Parathyroid adenoma (tissue), 2 donors: Measurements from ENCODE around the gene OR8I2.
"Not testable (repeated sequence)": the region's sequence is repeated elsewhere in the genome, so short reads cannot be mapped to it uniquely, and the experiment has no call there.

ENCODE experiments used
- H2AFZ ChIP-seq: fragments of 300-600 bp; sonication (generic); one replicate; pipeline ENCODE4 v1.7.0; 2017; ENCODE audit warnings: antibody characterized with exemption, mild to moderate bottlenecking
- H3K27ac ChIP-seq: fragments of 300-600 bp; sonication (generic); one replicate; pipeline ENCODE4 v1.7.0; 2017
- H3K27me3 ChIP-seq: fragments of 300-600 bp; sonication (generic); one replicate; pipeline ENCODE4 v1.7.0; 2017; ENCODE audit warnings: low read length; ENCODE audit not compliant: control insufficient read depth, insufficient read depth
- H3K36me3 ChIP-seq: fragments of 300-600 bp; sonication (generic); one replicate; pipeline ENCODE4 v1.7.0; 2017; ENCODE audit warnings: low read length; ENCODE audit not compliant: control insufficient read depth, insufficient read depth
- H3K4me1 ChIP-seq: fragments of 300-600 bp; sonication (generic); one replicate; pipeline ENCODE4 v1.7.0; 2017; ENCODE audit warnings: control low read depth
- H3K4me2 ChIP-seq: fragments of 300-600 bp; sonication (generic); one replicate; pipeline ENCODE4 v1.7.0; 2017; ENCODE audit warnings: low read length
- H3K4me3 ChIP-seq: fragments of 300-600 bp; sonication (generic); one replicate; pipeline ENCODE4 v1.7.0; 2017; ENCODE audit warnings: low read depth, low read length
- H3K79me2 ChIP-seq: fragments of 300-600 bp; sonication (generic); one replicate; pipeline ENCODE4 v1.7.0; 2017; ENCODE audit warnings: control low read depth
- H3K9ac ChIP-seq: fragments of 300-600 bp; sonication (generic); one replicate; pipeline ENCODE4 v1.7.0; 2017; ENCODE audit warnings: mild to moderate bottlenecking
- H3K9me3 ChIP-seq: fragments of 300-600 bp; sonication (generic); one replicate; pipeline ENCODE4 v1.7.0; 2017; ENCODE audit warnings: low read length; ENCODE audit not compliant: control insufficient read depth
- TF ChIP-seq, protein P1 (sequence below): fragments of 300-600 bp; sonication (generic); IDR thresholded peaks from one replicate; pipeline ENCODE4 v1.7.0; 2017; ENCODE audit warnings: antibody characterized with exemption, mild to moderate bottlenecking
- donor health status: primary hyperparathyroidism.

The OR8I2 gene

GRCh38 chr11:56066980-56067379 is 26.1 kb upstream of the OR8I2 start:
- Histone ChIP-seq H3K9me3 (no peaks in the 10 kb centered on the region), H3K79me2 (no peaks in the 10 kb centered on the region), H3K27ac (no peak overlapping the region), H3K36me3 (no peaks in the 10 kb centered on the region), H3K4me3 (no peak overlapping the region), H3K4me2 (no peak overlapping the region), H3K4me1 (no peaks in the 10 kb centered on the region), H3K27me3 (no peaks in the 10 kb centered on the region), H3K9ac (no peak overlapping the region), H2AFZ (no peak overlapping the region)
- TF ChIP-seq, protein P1, sequence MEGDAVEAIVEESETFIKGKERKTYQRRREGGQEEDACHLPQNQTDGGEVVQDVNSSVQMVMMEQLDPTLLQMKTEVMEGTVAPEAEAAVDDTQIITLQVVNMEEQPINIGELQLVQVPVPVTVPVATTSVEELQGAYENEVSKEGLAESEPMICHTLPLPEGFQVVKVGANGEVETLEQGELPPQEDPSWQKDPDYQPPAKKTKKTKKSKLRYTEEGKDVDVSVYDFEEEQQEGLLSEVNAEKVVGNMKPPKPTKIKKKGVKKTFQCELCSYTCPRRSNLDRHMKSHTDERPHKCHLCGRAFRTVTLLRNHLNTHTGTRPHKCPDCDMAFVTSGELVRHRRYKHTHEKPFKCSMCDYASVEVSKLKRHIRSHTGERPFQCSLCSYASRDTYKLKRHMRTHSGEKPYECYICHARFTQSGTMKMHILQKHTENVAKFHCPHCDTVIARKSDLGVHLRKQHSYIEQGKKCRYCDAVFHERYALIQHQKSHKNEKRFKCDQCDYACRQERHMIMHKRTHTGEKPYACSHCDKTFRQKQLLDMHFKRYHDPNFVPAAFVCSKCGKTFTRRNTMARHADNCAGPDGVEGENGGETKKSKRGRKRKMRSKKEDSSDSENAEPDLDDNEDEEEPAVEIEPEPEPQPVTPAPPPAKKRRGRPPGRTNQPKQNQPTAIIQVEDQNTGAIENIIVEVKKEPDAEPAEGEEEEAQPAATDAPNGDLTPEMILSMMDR = no peak

DNA sequence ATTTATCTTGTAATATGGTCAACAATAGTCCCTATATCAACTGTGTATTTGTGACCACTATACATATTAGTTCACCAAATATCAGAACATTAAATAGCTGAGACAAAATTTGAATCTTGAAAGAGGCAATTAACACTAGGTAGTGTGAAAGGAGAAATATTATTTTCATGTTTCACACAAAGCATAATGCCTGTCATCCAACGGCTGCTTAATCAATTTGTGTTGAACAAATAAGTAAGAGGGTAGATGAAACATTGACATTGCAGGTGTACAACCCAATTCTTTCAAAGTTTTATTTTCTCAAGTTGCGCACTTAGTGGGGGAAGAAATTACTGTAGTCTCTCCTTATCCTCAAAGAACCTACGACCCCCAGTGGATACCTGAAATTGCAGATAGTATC is 3.4 kb upstream of the OR8I2 start:
- H3K4me1 ChIP-seq = no peaks in the 10 kb centered on the region
- no peaks in the 10 kb centered on the region for H3K79me2 ChIP-seq
- H3K36me3 ChIP-seq = no peaks in the 10 kb centered on the region
- no peak overlapping the region for H3K9ac ChIP-seq
- no peak overlapping the region for H3K4me2 ChIP-seq
- no peak overlapping the region for H3K27ac ChIP-seq
- H3K4me3 ChIP-seq = no peak overlapping the region
- H3K27me3 ChIP-seq = no peaks in the 10 kb centered on the region
- TF ChIP-seq, protein P1 = no peak
- H2AFZ ChIP-seq = no peak overlapping the region
- no peaks in the 10 kb centered on the region for H3K9me3 ChIP-seq

DNA sequence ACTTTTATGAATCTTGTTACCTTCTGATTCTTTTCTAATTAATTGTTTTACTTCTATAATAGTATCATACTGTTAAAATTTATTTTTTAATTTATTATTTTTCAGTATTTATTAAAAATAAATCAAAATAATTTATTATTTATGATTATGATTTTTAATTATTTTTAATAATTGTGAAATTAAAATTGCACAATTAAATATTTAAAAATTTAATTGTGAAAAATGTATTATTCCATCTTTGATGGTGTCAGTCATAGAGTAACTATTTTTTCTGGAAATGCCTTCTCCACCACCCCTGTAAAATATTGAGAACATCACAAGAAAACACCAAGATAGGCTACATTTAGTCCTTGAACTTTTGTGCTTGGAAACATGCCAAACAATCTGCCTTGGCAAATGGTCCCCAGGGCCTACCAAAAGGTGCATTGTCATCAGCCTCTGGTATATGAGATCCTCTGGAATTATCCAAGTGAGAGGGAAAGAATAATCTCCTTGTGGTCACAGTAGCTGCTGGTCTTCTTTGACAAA is 10.2 kb downstream of the OR8I2 start, which contains the start of gene OR8H2:
Gene OR8H2 (plus strand): TSS at position 478 of the 528 bp plus-strand sequence. CDS start 1,356 bp downstream, outside the sequence.
- no peaks in the 10 kb centered on the region for H3K79me2 ChIP-seq
- no peaks in the 10 kb centered on the region for H3K4me1 ChIP-seq
- no peaks in the 10 kb centered on the region for H3K36me3 ChIP-seq
- TF ChIP-seq, protein P1 = no peak
- H3K4me3 ChIP-seq = no peak within 1 kb of the TSS
- no peaks in the 10 kb centered on the region for H3K9me3 ChIP-seq
- no peak within 1 kb of the TSS for H2AFZ ChIP-seq
- H3K4me2 ChIP-seq = no peak within 1 kb of the TSS
- no peak within 1 kb of the TSS for H3K27ac ChIP-seq
- H3K9ac ChIP-seq = no peak within 1 kb of the TSS
- H3K27me3 ChIP-seq = no peaks in the 10 kb centered on the region

DNA sequence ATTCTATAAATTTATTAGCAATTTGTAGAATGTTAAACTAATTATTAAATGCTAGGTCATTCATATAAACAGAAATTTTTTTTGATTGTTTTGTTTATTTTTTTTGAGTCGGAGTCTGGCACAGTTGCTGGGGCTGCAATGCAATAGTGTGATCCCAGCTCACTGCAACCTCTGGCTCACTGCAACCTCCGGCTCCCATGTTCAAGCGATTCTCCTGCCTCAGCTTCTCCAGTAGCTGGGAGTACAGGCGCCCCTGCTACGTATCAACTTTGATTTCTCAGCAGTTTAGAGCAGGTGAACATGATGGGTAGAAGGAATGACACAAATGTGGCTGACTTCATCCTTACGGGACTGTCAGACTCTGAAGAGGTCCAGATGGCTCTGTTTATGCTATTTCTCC is 29.0 kb downstream of the OR8I2 start, which contains the start of gene OR8H3:
Gene OR8H3 (plus strand): TSS at position 301 of the 400 bp plus-strand sequence. CDS start 0 bp downstream, at position 301.
- H3K27me3 ChIP-seq = no peaks in the 10 kb centered on the region
- H3K36me3 ChIP-seq = no peaks in the 10 kb centered on the region
- TF ChIP-seq, protein P1 = no peak
- H3K9ac ChIP-seq = no peak within 1 kb of the TSS
- no peak within 1 kb of the TSS for H2AFZ ChIP-seq
- H3K9me3 ChIP-seq = no peaks in the 10 kb centered on the region
- no peak within 1 kb of the TSS for H3K4me2 ChIP-seq
- H3K4me3 ChIP-seq = no peak within 1 kb of the TSS
- no peaks in the 10 kb centered on the region for H3K79me2 ChIP-seq
- no peaks in the 10 kb centered on the region for H3K4me1 ChIP-seq
- no peak within 1 kb of the TSS for H3K27ac ChIP-seq

DNA sequence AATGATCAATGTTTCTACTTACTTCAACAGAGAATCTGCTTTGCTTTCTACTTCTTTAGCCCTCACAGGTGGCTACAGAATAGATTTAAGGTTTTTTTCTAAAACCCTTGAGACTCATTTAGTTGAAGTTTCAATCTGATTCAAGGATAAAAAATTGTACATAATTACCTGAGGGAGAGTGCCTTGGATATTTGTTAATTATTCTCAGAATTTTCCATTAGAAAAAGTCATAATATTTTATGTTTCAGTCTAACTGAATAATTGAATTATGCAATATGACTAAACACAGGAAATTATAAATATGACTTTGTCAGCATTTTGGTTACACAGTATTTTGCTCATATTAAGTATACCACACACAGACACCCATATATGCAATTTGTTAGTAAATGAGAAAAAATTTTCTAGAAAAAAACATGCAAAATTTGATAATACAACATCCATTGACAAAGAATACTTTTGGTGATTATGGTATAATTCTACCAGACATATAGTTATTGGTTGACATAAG is 47.1 kb downstream of the OR8I2 start, which contains the start of gene OR8J3:
Gene OR8J3 (minus strand): TSS at position 51 of the 511 bp plus-strand sequence. CDS start 2,483 bp downstream, outside the sequence.
- Histone ChIP-seq H3K27me3 (no peaks in the 10 kb centered on the region), H3K4me1 (no peaks in the 10 kb centered on the region), H3K4me3 (no peak within 1 kb of the TSS), H3K4me2 (no peak within 1 kb of the TSS), H3K36me3 (no peaks in the 10 kb centered on the region), H3K27ac (no peak within 1 kb of the TSS), H3K9me3 (no peaks in the 10 kb centered on the region), H3K9ac (no peak within 1 kb of the TSS), H2AFZ (no peak within 1 kb of the TSS), H3K79me2 (no peaks in the 10 kb centered on the region)
- TF ChIP-seq, protein P1 = no peak

DNA sequence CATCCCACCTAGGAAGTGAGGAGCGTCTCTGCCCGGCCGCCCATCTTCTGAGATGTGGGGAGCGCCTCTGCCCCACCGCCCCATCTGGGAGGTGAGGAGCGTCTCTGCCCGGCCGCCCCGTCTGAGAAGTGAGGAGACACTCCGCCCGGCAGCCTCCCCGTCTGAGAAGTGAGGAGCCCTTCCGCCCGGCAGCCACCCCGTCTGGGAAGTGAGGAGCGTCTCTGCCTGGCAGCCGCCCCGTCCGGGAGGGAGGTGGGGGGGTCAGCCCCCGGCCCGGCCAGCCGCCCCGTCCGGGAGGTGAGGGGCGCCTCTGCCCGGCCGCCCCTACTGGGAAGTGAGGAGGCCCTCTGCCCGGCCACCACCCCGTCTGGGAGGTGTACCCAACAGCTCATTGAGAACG is 50.6 kb downstream of the OR8I2 start:
- H3K27ac ChIP-seq, H2AFZ ChIP-seq, H3K79me2 ChIP-seq, H3K27me3 ChIP-seq, H3K36me3 ChIP-seq, H3K4me3 ChIP-seq, H3K4me1 ChIP-seq, H3K9ac ChIP-seq, H3K9me3 ChIP-seq, H3K4me2 ChIP-seq: not testable (repeated sequence)
